ENCODE data around the gene DLST. TPM values are rescaled to one million over a fixed set of nuclear protein-coding genes. Genes with fewer than 3 reads are reported as not detected.
A peak's percentile ranks its signal among the peaks of the same experiment; 100 is the strongest.

Gene DLST
- total RNA-seq, 1 donor from 2014 or later, result 101 TPM

- no peaks in the 10 kb centered on the region for H3K36me3 Mint-ChIP-seq (ENCODE audit: unreplicated experiment)
- DNase-seq (ENCODE audit: extremely low spot score, unreplicated experiment), result no peak
- H3K27me3 Mint-ChIP-seq (ENCODE audit: unreplicated experiment), result peaks cover 2% of the 10 kb centered on the region
- no peak overlapping the region for H3K27ac Mint-ChIP-seq (ENCODE audit: unreplicated experiment)
- H3K4me1 Mint-ChIP-seq (ENCODE audit: unreplicated experiment), result peaks cover 31% of the 10 kb centered on the region
- no peak overlapping the region for H3K4me3 Mint-ChIP-seq (ENCODE audit: unreplicated experiment)
- no peaks in the 10 kb centered on the region for H3K9me3 Mint-ChIP-seq (ENCODE audit: unreplicated experiment)
- no peak for TF ChIP-seq CTCF (IDR thresholded peaks at IDR 0.05)
These were observed 60.0 kb downstream of the DLST start for GRCh38 chr14:74941676-74942097.

DNA sequence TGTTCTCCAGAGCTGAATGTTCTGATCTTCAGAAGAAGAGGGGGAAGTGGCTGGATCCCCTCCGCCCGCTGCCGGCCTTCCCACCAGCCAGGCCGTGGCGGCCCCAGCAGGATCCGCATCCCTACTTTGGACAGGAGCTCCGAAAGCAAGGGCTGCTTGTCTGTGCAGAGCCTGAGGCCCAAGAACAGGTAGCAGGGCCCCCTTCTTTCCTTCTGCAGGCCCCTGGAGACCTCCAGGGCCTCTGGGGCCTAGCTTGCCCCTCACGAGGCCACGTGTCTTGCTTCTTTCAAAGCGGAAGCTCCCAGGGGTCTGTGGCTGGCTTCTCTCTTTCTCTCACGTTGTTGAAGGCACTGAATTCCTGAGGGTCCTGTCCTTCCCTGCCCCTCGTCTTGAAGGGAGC, 60.5 kb downstream of the DLST start:
- TF ChIP-seq CTCF (IDR thresholded peaks at IDR 0.05), result no peak
- Mint-ChIP-seq H3K4me3 (ENCODE audit: unreplicated experiment) (no peak overlapping the region), H3K27me3 (ENCODE audit: unreplicated experiment) (peaks cover 2% of the 10 kb centered on the region), H3K27ac (ENCODE audit: unreplicated experiment) (no peak overlapping the region), H3K36me3 (ENCODE audit: unreplicated experiment) (no peaks in the 10 kb centered on the region), H3K4me1 (ENCODE audit: unreplicated experiment) (peaks cover 31% of the 10 kb centered on the region), H3K9me3 (ENCODE audit: unreplicated experiment) (no peaks in the 10 kb centered on the region)
- DNase-seq (ENCODE audit: extremely low spot score, unreplicated experiment), result no peak

- no peak overlapping the region for H3K27ac Mint-ChIP-seq (ENCODE audit: unreplicated experiment)
- H3K9me3 Mint-ChIP-seq (ENCODE audit: unreplicated experiment), result no peaks in the 10 kb centered on the region
- peaks cover 31% of the 10 kb centered on the region for H3K4me1 Mint-ChIP-seq (ENCODE audit: unreplicated experiment)
- H3K36me3 Mint-ChIP-seq (ENCODE audit: unreplicated experiment), result no peaks in the 10 kb centered on the region
- DNase-seq (ENCODE audit: extremely low spot score, unreplicated experiment), result no peak
- peaks cover 2% of the 10 kb centered on the region for H3K27me3 Mint-ChIP-seq (ENCODE audit: unreplicated experiment)
- no peak overlapping the region for H3K4me3 Mint-ChIP-seq (ENCODE audit: unreplicated experiment)
- TF ChIP-seq CTCF (IDR thresholded peaks at IDR 0.05), result no peak
These were observed 60.9 kb downstream of the DLST start for GRCh38 chr14:74942608-74943007.

DNA sequence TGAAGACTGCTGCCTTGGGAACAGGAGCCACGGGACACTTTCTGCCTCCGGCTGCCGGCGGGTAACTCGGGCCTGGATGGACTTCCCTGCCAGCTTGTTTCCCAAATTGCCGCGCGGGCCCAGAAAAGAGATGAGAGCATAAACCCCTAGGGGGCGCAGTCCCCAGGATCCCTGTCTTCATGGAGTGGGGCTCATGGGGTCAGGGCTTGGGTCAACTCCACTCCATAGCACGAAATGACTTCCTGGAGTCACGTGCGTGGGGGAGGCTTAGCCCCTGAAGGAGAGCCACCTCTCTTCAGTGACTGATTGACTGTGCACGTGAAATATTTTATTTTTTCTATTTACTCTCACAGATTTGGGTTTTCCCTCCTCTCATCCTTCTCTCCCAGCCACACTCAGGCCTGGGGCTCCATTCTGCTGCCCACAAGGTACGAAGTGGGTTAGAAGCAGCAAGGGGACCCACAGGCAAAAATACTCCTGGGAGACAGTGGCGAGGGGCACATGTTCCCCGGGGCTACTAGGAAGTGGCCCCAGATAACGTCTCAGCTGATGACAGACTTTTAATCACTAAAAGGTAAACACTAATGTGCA, 63.6 kb downstream of the DLST start:
- Mint-ChIP-seq H3K27ac (ENCODE audit: unreplicated experiment) (no peak overlapping the region), H3K4me3 (ENCODE audit: unreplicated experiment) (no peak overlapping the region), H3K9me3 (ENCODE audit: unreplicated experiment) (no peaks in the 10 kb centered on the region), H3K27me3 (ENCODE audit: unreplicated experiment) (peaks cover 2% of the 10 kb centered on the region), H3K36me3 (ENCODE audit: unreplicated experiment) (no peaks in the 10 kb centered on the region), H3K4me1 (ENCODE audit: unreplicated experiment) (peaks cover 20% of the 10 kb centered on the region)
- no peak for DNase-seq (ENCODE audit: extremely low spot score, unreplicated experiment)
- peak; percentile 57 for TF ChIP-seq CTCF (IDR thresholded peaks at IDR 0.05)

DNA sequence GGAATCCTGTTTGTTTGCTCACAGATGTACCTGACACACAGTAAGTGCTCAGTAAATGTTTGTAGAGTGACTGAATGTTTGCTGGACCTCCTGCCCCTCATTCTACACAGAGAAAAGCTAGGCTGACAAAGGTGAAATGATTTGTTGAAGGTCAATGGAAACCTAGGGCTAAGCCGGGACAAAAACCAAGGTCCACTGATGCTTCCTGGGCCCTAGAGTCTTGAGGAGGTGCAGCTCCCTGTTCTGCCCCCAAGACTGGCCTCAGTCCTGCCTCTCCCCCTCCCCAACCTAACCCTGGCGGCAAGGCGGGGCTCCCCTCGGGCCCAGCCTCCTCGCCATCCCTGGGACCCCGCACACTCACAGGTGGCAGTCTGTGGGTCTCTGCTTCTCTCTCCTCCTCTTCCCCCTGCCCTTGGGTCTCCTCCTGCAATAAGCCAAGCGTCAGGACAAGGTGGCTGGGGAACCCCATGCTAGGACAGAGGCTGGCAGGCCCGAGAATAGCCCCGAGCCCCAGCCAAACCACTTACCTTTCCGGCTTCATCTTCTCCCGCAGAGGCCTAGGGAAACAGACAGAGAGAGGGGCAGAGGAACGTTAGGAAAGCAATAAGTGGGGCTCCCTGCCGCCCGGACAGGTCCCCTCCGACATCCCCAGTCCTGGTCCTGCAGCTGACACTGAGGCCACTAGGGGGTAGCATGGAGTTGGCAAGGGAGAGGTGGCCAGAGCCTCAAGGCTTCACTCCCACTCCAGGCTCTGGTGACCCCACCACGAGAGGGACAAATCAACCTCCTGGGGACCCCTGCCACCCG, 64.3 kb downstream of the DLST start:
- TF ChIP-seq CTCF (IDR thresholded peaks at IDR 0.05), result peak; percentile 94
- no peak overlapping the region for H3K27ac Mint-ChIP-seq (ENCODE audit: unreplicated experiment)
- peaks cover 14% of the 10 kb centered on the region for H3K4me1 Mint-ChIP-seq (ENCODE audit: unreplicated experiment)
- no peak overlapping the region for H3K4me3 Mint-ChIP-seq (ENCODE audit: unreplicated experiment)
- no peaks in the 10 kb centered on the region for H3K36me3 Mint-ChIP-seq (ENCODE audit: unreplicated experiment)
- H3K9me3 Mint-ChIP-seq (ENCODE audit: unreplicated experiment), result no peaks in the 10 kb centered on the region
- H3K27me3 Mint-ChIP-seq (ENCODE audit: unreplicated experiment), result peaks cover 2% of the 10 kb centered on the region
- DNase-seq (ENCODE audit: extremely low spot score, unreplicated experiment), result no peak
